Retina (tissue), 1 donor: ENCODE measurements around the gene ECI1.

Source experiments
- DNase-seq: peaks from one replicate; pipeline ENCODE4 v3.0.0-alpha.2; 2016

ECI1 gene

GRCh38 chr16:2194166-2194834 lies 57.1 kb downstream of the ECI1 start:
- no peak for DNase-seq

- DNase-seq: no peak
Measured at GRCh38 chr16:2191446-2191706, 60.0 kb downstream of the ECI1 start.

- DNase-seq: peak; percentile 28
Measured at GRCh38 chr16:2190659-2191445, 60.5 kb downstream of the ECI1 start.

- no peak for DNase-seq
Measured at GRCh38 chr16:2190002-2190658, 61.3 kb downstream of the ECI1 start.
